ENCODE measurements around the gene LIMCH1. TPM values are rescaled to one million over a fixed set of nuclear protein-coding genes. Genes with fewer than 3 reads are reported as not detected.
"Not testable (repeated sequence)": the region's sequence is repeated elsewhere in the genome, so short reads cannot be mapped to it uniquely, and the experiment has no call there.

Gene LIMCH1, protein sequence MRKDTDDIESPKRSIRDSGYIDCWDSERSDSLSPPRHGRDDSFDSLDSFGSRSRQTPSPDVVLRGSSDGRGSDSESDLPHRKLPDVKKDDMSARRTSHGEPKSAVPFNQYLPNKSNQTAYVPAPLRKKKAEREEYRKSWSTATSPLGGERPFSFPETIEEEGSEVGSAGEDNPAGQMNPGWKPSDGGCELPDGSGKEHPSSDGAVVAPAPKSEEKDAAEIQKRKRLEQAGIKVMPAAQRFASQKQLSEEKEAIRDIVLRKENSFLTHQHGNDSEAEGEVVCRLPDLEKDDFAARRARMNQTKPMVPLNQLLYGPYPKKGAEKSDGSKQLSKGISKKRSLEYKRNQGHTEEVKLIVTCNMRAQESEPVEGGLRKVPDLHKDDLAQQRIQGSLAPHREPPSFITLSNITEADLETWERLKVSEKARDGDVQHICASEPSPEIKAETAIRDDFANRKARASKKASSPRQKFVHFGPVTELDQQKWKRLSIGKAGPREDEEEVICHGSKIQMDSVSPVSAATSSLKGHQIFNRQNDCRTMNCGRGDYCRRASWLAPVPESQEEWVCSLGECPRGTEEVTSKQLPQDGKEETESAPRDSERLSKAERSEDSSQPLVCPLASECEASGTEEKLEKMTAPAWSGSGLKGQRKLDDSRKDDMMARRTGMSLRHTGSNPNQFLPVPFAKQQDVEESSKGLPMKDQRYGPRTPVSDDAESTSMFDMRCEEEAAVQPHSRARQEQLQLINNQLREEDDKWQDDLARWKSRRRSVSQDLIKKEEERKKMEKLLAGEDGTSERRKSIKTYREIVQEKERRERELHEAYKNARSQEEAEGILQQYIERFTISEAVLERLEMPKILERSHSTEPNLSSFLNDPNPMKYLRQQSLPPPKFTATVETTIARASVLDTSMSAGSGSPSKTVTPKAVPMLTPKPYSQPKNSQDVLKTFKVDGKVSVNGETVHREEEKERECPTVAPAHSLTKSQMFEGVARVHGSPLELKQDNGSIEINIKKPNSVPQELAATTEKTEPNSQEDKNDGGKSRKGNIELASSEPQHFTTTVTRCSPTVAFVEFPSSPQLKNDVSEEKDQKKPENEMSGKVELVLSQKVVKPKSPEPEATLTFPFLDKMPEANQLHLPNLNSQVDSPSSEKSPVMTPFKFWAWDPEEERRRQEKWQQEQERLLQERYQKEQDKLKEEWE (N-terminal part only)
- 100 to 1,000 TPM; 169 to 279 (median 185) TPM for total RNA-seq
- polyA plus RNA-seq: 10 to 100 TPM; 14.2 to 51.2 (median 26.5) TPM
- long read RNA-seq, donor 1, partial matches to known transcripts: 108 of 158 reads
- long read RNA-seq, donor 1, other reads (novel, unspliced or antisense): 50 of 158 reads
- long read RNA-seq, donor 2, full-length matches to known transcripts: 5 of 320 reads
- long read RNA-seq, donor 2, partial matches to known transcripts: 200 of 320 reads
- long read RNA-seq, donor 2, other reads (novel, unspliced or antisense): 115 of 320 reads

DNA sequence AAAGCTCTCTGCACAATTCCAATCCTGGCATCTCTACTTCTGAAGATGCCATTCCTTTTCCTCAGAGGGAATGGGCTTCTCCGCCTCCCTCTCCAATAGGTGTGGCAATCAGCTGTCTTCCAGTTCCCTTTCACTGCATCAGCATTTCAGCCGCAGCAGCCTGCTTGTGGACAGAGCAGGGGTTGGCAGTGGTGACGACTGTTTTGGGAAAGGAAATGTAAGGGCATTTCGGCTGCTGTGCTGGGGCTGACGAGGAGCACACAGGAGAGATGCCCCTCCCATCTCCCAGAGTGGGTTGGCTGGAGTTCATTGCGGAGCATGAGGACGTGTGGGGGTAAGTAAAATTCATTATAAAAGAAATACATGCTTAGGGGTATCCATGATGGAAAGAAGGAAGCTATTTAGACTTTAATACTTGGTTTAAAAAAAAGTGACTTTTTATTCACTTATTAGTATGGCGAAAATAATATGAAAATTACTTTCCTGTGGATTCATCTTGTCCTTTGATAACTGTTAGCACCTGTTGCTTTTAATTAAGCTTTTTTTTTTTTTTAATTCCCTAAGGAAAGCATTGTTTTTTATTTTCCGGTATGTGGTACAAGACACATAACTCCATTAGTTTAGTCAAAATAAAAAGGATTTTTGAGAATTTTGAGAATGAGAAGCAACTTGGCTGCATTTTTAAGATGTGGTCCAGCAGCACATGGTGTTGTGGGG lies at the start of gene LIMCH1:
TSS of gene LIMCH1 (plus strand) at position 141 of the 717 bp plus-strand sequence. CDS start 67,839 bp downstream, outside the sequence.
- Histone ChIP-seq H3K27me3 (ENCODE audit: insufficient read depth in 3 of 3, low read length in 2 of 3) (no peaks in the 10 kb centered on the region), H3K36me3 (ENCODE audit: insufficient read depth in 1 of 2, low read depth in 1 of 2) (no peaks in the 10 kb centered on the region), H3K4me1 (peaks cover 65% of the 10 kb centered on the region), H3K9me3 (no peaks in the 10 kb centered on the region), H3K4me3 (peak within 1 kb of the TSS; percentile 60), H3K27ac (peak within 1 kb of the TSS; percentile 90)
- ATAC-seq: peak; percentile 86 to 90 (median 88)
- DNase-seq: peak; percentile 74 to 87
- intact Hi-C loops (cut with DNase I): loop anchor here in 1 of 2 donors (2.0 kb wide), 1 partner anchor 175 kb away; no protein-coding TSS in a partner anchor
- WGBS, 3 donors: 9 to 12% (median 11%) methylated on average over 9 of the region's 9 CpGs
- TF ChIP-seq, protein P1, sequence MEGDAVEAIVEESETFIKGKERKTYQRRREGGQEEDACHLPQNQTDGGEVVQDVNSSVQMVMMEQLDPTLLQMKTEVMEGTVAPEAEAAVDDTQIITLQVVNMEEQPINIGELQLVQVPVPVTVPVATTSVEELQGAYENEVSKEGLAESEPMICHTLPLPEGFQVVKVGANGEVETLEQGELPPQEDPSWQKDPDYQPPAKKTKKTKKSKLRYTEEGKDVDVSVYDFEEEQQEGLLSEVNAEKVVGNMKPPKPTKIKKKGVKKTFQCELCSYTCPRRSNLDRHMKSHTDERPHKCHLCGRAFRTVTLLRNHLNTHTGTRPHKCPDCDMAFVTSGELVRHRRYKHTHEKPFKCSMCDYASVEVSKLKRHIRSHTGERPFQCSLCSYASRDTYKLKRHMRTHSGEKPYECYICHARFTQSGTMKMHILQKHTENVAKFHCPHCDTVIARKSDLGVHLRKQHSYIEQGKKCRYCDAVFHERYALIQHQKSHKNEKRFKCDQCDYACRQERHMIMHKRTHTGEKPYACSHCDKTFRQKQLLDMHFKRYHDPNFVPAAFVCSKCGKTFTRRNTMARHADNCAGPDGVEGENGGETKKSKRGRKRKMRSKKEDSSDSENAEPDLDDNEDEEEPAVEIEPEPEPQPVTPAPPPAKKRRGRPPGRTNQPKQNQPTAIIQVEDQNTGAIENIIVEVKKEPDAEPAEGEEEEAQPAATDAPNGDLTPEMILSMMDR (IDR thresholded peaks at IDR 0.05): no peak

DNA sequence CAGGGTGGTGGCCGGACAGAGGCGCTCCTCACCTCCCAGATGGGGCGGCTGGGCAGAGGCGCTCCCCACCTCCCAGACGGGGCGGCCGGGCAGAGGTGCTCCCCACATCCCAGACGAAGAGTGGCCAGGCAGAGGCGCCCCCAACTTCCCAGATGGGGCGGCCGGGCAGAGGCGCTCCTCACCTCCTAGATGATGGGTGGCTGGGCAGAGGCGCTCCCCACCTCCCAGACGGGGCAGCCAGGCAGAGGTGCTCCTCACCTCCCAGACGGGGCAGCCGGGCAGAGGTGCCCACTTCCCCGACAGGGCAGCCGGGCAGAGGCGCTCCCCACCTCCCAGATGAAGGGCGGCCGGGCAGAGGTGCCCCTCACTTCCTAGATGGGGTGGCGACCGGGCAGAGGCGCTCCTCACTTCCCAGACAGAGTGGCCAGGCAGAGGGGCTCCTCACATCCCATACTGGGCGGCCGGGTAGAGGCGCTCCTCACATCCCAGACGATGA lies 46.8 kb upstream of the LIMCH1 start:
- intact Hi-C loops (cut with DNase I); H3K36me3 ChIP-seq (ENCODE audit: insufficient read depth in 1 of 2, low read depth in 1 of 2); ATAC-seq; DNase-seq; H3K4me3 ChIP-seq; H3K27ac ChIP-seq; H3K9me3 ChIP-seq; H3K4me1 ChIP-seq; H3K27me3 ChIP-seq (ENCODE audit: insufficient read depth in 3 of 3, low read length in 2 of 3): not testable (repeated sequence)
- 94 to 97% (median 97%) methylated on average over 25 to 28 of the region's 28 CpGs for WGBS, 3 donors

DNA sequence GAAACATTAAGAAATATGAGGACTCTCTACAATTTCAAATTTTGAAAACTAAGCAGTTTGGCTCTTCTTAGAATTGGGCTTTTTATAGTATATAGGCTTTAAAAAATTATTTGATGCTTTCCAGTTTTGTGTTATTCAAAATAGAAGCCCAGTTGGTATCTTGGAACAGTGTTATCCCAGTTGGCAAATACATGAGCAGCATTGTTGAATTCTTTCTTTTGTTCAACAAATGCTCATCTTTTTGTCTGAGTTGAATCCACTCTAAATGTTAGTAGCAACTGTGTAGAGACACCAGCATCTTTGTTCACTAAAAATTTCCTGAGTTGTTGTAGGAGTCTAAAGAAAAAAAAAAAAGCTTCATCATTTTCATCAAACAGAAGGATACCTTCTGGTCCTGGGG lies 41.0 kb upstream of the LIMCH1 start:
- H3K27me3 ChIP-seq (ENCODE audit: insufficient read depth in 3 of 3, low read length in 2 of 3): no peaks in the 10 kb centered on the region
- ATAC-seq (no peak), DNase-seq (no peak)
- no peak overlapping the region for H3K4me3 ChIP-seq
- H3K27ac ChIP-seq: no peak overlapping the region
- TF ChIP-seq, protein P1 (IDR thresholded peaks at IDR 0.05): no peak
- intact Hi-C loops (cut with DNase I): no loop called here
- H3K9me3 ChIP-seq: no peaks in the 10 kb centered on the region
- peaks cover 4% of the 10 kb centered on the region for H3K4me1 ChIP-seq
- peaks cover 0 to 14% of the 10 kb centered on the region in 2 donors for H3K36me3 ChIP-seq (ENCODE audit: insufficient read depth in 1 of 2, low read depth in 1 of 2)

DNA sequence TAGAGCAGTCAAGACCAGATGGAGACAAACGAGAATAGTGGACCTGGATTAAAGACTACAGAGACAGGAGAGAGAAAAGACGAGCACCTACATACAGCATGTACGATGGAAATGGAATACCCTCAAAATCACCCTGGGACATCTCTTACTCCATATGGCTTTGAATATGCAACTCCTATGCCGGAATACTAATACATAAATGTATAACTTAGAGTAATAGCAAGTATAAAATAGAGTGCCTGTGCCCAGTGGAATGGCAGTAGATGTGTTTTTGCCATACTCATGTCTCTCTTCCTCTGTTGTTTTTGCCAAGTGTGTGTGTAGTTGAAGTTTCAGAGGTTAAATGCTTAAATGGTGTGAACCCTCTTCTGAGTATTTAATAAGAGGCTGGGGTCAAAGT lies 39.8 kb upstream of the LIMCH1 start:
- Histone ChIP-seq H3K36me3 (ENCODE audit: insufficient read depth in 1 of 2, low read depth in 1 of 2) (peaks cover 0 to 14% of the 10 kb centered on the region in 2 donors), H3K4me3 (no peak overlapping the region), H3K27me3 (ENCODE audit: insufficient read depth in 3 of 3, low read length in 2 of 3) (no peaks in the 10 kb centered on the region), H3K4me1 (peaks cover 4% of the 10 kb centered on the region), H3K9me3 (no peaks in the 10 kb centered on the region), H3K27ac (no peak overlapping the region)
- DNase-seq (no peak), ATAC-seq (no peak)
- intact Hi-C loops (cut with DNase I): no loop called here
- TF ChIP-seq, protein P1 (IDR thresholded peaks at IDR 0.05): no peak
- WGBS, 3 donors: 90 to 92% (median 91%) methylated on average over 4 of the region's 4 CpGs

All from psoas muscle (tissue), 8 donors.